Measurements from ENCODE around the gene PLPPR4.

The PLPPR4 gene

DNA sequence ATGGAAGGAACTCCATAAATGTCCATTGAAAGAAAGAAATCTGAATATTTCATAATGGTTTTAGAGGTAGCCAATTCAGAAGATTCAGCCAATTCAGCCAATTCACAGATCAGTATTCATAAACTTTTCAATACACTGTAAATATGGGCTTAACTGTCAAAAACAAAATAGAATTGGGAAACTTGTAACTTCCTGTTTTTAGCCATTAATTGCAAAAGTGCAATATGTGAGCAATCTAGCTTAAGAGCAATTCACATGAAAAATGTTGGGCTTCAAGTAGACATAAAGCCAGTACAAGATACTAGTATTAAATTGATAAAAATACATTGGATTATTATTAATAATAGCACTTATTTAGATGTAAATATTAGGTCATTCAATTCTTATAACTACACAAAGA is 27.5 kb upstream of the PLPPR4 start:
- no peak overlapping the region for H3K27ac ChIP-seq
- H3K36me3 ChIP-seq (replicated peaks), result no peaks in the 10 kb centered on the region
- TF ChIP-seq, protein P1, sequence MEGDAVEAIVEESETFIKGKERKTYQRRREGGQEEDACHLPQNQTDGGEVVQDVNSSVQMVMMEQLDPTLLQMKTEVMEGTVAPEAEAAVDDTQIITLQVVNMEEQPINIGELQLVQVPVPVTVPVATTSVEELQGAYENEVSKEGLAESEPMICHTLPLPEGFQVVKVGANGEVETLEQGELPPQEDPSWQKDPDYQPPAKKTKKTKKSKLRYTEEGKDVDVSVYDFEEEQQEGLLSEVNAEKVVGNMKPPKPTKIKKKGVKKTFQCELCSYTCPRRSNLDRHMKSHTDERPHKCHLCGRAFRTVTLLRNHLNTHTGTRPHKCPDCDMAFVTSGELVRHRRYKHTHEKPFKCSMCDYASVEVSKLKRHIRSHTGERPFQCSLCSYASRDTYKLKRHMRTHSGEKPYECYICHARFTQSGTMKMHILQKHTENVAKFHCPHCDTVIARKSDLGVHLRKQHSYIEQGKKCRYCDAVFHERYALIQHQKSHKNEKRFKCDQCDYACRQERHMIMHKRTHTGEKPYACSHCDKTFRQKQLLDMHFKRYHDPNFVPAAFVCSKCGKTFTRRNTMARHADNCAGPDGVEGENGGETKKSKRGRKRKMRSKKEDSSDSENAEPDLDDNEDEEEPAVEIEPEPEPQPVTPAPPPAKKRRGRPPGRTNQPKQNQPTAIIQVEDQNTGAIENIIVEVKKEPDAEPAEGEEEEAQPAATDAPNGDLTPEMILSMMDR (IDR thresholded peaks at IDR 0.05; ENCODE audit: low read depth, low read length, missing control alignments), result no peak
- in situ Hi-C loops (cut with HindIII; ENCODE audit: low pct_ligation_motif_present, low sequenced_read_pairs), result no loop called here
- no peak for DNase-seq
- H3K27me3 ChIP-seq (replicated peaks), result no peaks in the 10 kb centered on the region
- no peak overlapping the region for H3K4me3 ChIP-seq (ENCODE audit: low read depth, low read length)

DNA sequence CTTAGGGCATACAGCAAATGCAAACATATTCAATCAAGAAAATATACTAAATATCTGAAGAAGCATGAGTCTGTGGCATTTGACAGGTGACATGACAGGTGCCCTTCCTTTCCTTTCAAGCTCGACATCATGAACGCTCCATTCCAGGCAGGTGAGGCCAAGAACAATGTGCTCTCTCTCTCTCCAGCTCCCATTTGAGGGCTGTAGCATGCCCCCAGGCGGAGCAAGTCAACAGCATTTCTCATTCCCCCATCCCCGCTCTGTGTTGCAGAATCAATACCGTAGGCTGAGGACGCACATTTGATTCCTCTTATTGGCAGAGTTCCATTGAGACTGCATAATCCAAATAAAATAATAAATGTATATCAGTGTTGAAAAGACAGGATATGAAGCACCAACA is 24.6 kb upstream of the PLPPR4 start:
- Histone ChIP-seq H3K27me3 (replicated peaks) (no peaks in the 10 kb centered on the region), H3K4me3 (ENCODE audit: low read depth, low read length) (no peak overlapping the region), H3K27ac (no peak overlapping the region), H3K36me3 (replicated peaks) (no peaks in the 10 kb centered on the region)
- no peak for DNase-seq
- in situ Hi-C loops (cut with HindIII; ENCODE audit: low pct_ligation_motif_present, low sequenced_read_pairs), result no loop called here
- TF ChIP-seq, protein P1 (IDR thresholded peaks at IDR 0.05; ENCODE audit: low read depth, low read length, missing control alignments), result no peak

DNA sequence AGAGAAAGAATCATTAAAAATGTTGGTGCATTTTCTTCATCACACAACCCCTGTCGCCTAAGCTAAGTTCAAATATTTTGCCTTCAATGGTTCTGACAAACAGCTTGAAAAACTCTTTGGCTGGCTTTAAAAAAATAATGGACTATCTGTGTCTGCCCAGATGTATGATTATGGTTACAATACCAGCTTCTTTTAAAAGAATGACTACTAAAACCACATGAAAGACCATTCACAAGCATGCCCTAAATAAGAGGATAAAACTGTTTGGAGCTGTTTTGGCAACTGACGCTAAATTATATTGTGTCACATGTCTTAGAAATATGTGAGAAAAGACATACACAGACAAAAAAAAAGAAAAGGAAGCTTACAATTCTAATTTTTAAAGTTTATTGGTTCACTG is 23.7 kb upstream of the PLPPR4 start:
- no peak for DNase-seq
- H3K27ac ChIP-seq, result no peak overlapping the region
- H3K36me3 ChIP-seq (replicated peaks), result no peaks in the 10 kb centered on the region
- in situ Hi-C loops (cut with HindIII; ENCODE audit: low pct_ligation_motif_present, low sequenced_read_pairs), result no loop called here
- no peaks in the 10 kb centered on the region for H3K27me3 ChIP-seq (replicated peaks)
- H3K4me3 ChIP-seq (ENCODE audit: low read depth, low read length), result no peak overlapping the region
- TF ChIP-seq, protein P1 (IDR thresholded peaks at IDR 0.05; ENCODE audit: low read depth, low read length, missing control alignments), result no peak

DNA sequence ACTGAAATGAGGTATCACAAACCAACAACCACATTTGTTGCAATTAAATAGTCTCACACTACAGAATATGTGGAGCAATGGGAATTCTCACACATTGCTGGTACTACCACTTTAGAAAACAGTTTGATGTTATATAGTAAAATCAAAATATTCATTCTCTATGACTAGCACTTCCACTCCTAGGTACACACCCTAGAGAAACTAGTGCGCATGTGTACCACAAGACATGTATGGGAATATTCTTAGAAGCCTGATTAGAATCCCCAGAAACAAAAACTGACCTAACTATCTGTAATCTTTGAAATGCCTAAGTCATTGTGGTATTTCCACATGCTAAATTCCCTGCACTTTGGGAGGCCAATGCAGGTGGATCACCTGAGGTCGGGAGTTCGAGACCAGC is 18.1 kb upstream of the PLPPR4 start:
- H3K27ac ChIP-seq, result no peak overlapping the region
- in situ Hi-C loops (cut with HindIII; ENCODE audit: low pct_ligation_motif_present, low sequenced_read_pairs), result no loop called here
- DNase-seq, result no peak
- no peaks in the 10 kb centered on the region for H3K36me3 ChIP-seq (replicated peaks)
- H3K27me3 ChIP-seq (replicated peaks), result no peaks in the 10 kb centered on the region
- no peak overlapping the region for H3K4me3 ChIP-seq (ENCODE audit: low read depth, low read length)
- TF ChIP-seq, protein P1 (IDR thresholded peaks at IDR 0.05; ENCODE audit: low read depth, low read length, missing control alignments), result no peak

DNA sequence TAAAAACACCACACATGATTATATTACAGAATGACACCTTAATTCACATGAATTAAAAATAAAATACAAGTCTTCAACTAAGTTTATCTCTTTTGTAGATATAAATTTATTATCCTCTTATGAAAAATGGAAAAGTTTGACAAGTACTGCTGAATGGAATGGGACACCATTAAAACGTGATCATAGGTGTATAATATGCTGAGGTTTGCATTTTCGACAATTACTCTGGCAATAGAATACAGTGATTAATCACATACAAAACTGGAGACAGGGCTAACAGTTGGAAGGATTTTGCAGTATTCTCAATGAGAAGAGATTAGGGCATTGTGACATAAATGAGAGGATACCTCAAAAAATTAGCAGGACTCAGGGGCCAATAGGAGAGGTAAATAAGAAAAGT is 17.1 kb upstream of the PLPPR4 start:
- no peak for DNase-seq
- TF ChIP-seq, protein P1 (IDR thresholded peaks at IDR 0.05; ENCODE audit: low read depth, low read length, missing control alignments), result no peak
- in situ Hi-C loops (cut with HindIII; ENCODE audit: low pct_ligation_motif_present, low sequenced_read_pairs), result no loop called here
- Histone ChIP-seq H3K27me3 (replicated peaks) (no peaks in the 10 kb centered on the region), H3K27ac (no peak overlapping the region), H3K4me3 (ENCODE audit: low read depth, low read length) (no peak overlapping the region), H3K36me3 (replicated peaks) (no peaks in the 10 kb centered on the region)

DNA sequence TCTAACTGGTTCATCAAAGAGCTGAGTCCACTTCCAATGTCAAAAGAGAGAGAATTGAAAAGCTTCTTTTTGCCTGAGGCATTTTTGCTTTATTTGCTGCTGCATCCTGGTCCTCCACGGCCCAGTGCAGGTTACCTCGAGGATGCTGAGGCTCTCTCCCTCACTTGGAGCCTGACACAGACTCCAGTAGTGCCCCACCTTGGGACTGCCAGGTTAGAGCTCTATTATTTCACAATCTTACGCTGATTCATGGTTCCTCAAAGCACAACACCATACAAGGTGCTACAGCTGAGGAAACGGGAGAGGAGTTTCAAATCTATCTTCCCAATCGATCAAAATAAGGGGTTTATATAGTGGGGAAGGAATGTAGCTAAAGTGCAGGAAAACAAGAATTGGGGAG is 13.6 kb upstream of the PLPPR4 start:
- in situ Hi-C loops (cut with HindIII; ENCODE audit: low pct_ligation_motif_present, low sequenced_read_pairs), result no loop called here
- Histone ChIP-seq H3K36me3 (replicated peaks) (no peaks in the 10 kb centered on the region), H3K27ac (no peak overlapping the region), H3K27me3 (replicated peaks) (no peaks in the 10 kb centered on the region), H3K4me3 (ENCODE audit: low read depth, low read length) (no peak overlapping the region)
- DNase-seq, result no peak
- TF ChIP-seq, protein P1 (IDR thresholded peaks at IDR 0.05; ENCODE audit: low read depth, low read length, missing control alignments), result no peak
